Neuronal stem cell (in vitro differentiated cells): Measurements from ENCODE around the gene RIPOR2.

Experiments used
- DNase-seq: peaks from one replicate; pipeline ENCODE4 v3.0.0-alpha.2; 2013; ENCODE audit warnings: low spot score
- H2AFZ ChIP-seq: one replicate; pipeline ENCODE4 v1.6.1; 2013; ENCODE audit warnings: mild to moderate bottlenecking, low read length, inconsistent platforms
- H2AK5ac ChIP-seq: 2 replicates; pipeline ENCODE4 v1.6.1; 2013; ENCODE audit warnings: low read depth, mild to moderate bottlenecking, inconsistent platforms, low read length, moderate library complexity, mixed read lengths
- H2BK120ac ChIP-seq: 2 replicates; pipeline ENCODE4 v1.6.1; 2013; ENCODE audit warnings: low read depth, mild to moderate bottlenecking, inconsistent platforms, low read length, moderate library complexity, mixed read lengths
- H2BK12ac ChIP-seq: one replicate; pipeline ENCODE4 v1.6.1; 2013; ENCODE audit warnings: low read length, inconsistent platforms
- H2BK15ac ChIP-seq: 2 replicates; pipeline ENCODE4 v1.6.1; 2013; ENCODE audit warnings: mild to moderate bottlenecking, low read length, inconsistent platforms, mixed read lengths
- H2BK5ac ChIP-seq: one replicate; pipeline ENCODE4 v1.6.1; 2013; ENCODE audit warnings: inconsistent platforms, mild to moderate bottlenecking, low read length, moderate library complexity
- H3K14ac ChIP-seq: one replicate; pipeline ENCODE4 v1.6.1; 2013; ENCODE audit warnings: low read length, inconsistent platforms
- H3K18ac ChIP-seq: 2 replicates; pipeline ENCODE4 v1.6.1; 2013; ENCODE audit warnings: low read length, inconsistent platforms
- H3K23ac ChIP-seq: 2 replicates; pipeline ENCODE4 v1.6.1; 2013; ENCODE audit warnings: low read depth, mild to moderate bottlenecking, mixed read lengths, low read length, inconsistent platforms; ENCODE audit not compliant: poor library complexity
- H3K27ac ChIP-seq: replicated peaks from 3 replicates; pipeline ENCODE4 v1.5.1; 2013; ENCODE audit warnings: low read length, inconsistent platforms
- H3K27me3 ChIP-seq, 3 experiments: 2 replicates each; pipeline ENCODE4 v1.6.1; 2013; ENCODE audit warnings: low read length in 3 of 3, mild to moderate bottlenecking in 2 of 3, inconsistent platforms in 1 of 3, low read depth in 1 of 3, mixed read lengths in 1 of 3, moderate library complexity in 1 of 3; ENCODE audit not compliant: control insufficient read depth in 3 of 3, insufficient read depth in 3 of 3
- H3K36me3 ChIP-seq, 2 donors: replicated peaks in 1 of 2; 2 replicates each; pipeline ENCODE4 v1.6.1; 2013; ENCODE audit warnings: low read length in 2 of 2; ENCODE audit not compliant: control insufficient read depth in 2 of 2, insufficient read depth in 2 of 2
- H3K4ac ChIP-seq: 2 replicates; pipeline ENCODE4 v1.6.1; 2013; ENCODE audit warnings: inconsistent platforms, mild to moderate bottlenecking, low read length, moderate library complexity
- H3K4me1 ChIP-seq, 2 donors: 1 replicate in 1 of 2; 2 replicates in 1 of 2; pipeline ENCODE4 v1.6.1; 2013; ENCODE audit warnings: low read length in 2 of 2, low read depth in 1 of 2; ENCODE audit not compliant: control insufficient read depth in 2 of 2, insufficient read depth in 1 of 2
- H3K4me2 ChIP-seq: one replicate; pipeline ENCODE4 v1.6.1; 2013; ENCODE audit warnings: mild to moderate bottlenecking, low read length, inconsistent platforms; ENCODE audit not compliant: insufficient read depth, poor library complexity, severe bottlenecking
- H3K4me3 ChIP-seq, 2 donors: 2 replicates each; pipeline ENCODE4 v1.5.1; 2013; ENCODE audit warnings: low read length in 2 of 2, mild to moderate bottlenecking in 2 of 2, inconsistent platforms in 1 of 2, moderate library complexity in 1 of 2
- H3K79me1 ChIP-seq: one replicate; pipeline ENCODE4 v1.6.1; 2013; ENCODE audit warnings: low read depth, mild to moderate bottlenecking, inconsistent platforms, low read length, moderate library complexity
- H3K9ac ChIP-seq: one replicate; pipeline ENCODE4 v1.6.1; 2013; ENCODE audit warnings: mild to moderate bottlenecking, low read depth, low read length, inconsistent platforms; ENCODE audit not compliant: poor library complexity
- H3K9me3 ChIP-seq, 2 donors: replicated peaks in 1 of 2; 2 replicates each; pipeline versions ENCODE3 to v1.6.1; 2013; ENCODE audit warnings: low read length in 2 of 2, mild to moderate bottlenecking in 2 of 2, inconsistent platforms in 1 of 2, low read depth in 1 of 2, mixed read lengths in 1 of 2, moderate library complexity in 1 of 2; ENCODE audit not compliant: control insufficient read depth in 2 of 2, insufficient read depth in 1 of 2
- H4K8ac ChIP-seq: one replicate; pipeline ENCODE4 v1.6.1; 2013; ENCODE audit warnings: low read depth, mild to moderate bottlenecking, inconsistent platforms, low read length, moderate library complexity
- H4K91ac ChIP-seq: one replicate; pipeline ENCODE4 v1.6.1; 2013; ENCODE audit warnings: low read length, low read depth, mild to moderate bottlenecking, inconsistent platforms; ENCODE audit not compliant: poor library complexity
- WGBS, 2 donors: extraction: QIAGEN DNeasy Blood & Tissue Kit; methylation state at CpG; one replicate each; pipeline ENCODE4 v1.1.7; 2013; ENCODE audit warnings: missing lambda C conversion rate in 2 of 2, mixed read lengths in 1 of 2; ENCODE audit not compliant: insufficient read length in 2 of 2, insufficient replicate concordance in 1 of 2; ENCODE audit errors: extremely low coverage in 2 of 2; 5-methylcytosine and 5-hydroxymethylcytosine counted together

The RIPOR2 gene

DNA sequence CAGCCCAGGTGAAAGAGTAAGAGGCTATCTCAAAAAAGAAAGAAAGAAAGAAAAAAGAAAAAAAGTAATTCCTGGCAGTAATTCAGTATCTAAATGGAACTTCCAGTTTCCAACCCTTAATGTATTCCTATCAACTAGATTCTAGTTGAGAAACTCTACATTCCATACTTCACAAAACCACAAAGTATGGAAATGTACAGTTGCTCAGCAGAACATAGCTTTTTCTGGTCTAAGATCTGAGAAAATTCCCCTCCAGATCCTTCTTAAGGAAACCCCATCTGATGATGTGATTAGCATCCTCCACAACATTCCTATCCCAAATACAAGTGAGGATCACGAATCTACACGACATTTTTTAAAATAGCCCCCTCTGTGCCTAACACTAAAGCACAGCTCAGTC is 140.7 kb downstream of the RIPOR2 start:
- Histone ChIP-seq H3K79me1 (no peaks in the 10 kb centered on the region), H2AK5ac (no peak overlapping the region), H3K4me2 (no peak overlapping the region), H3K18ac (no peak overlapping the region), H2BK5ac (no peak overlapping the region), H3K4ac (no peak overlapping the region), H3K27me3 (no peaks in the 10 kb centered on the region), H3K4me1 (peaks cover 0 to 11% of the 10 kb centered on the region in 2 donors), H4K91ac (no peak overlapping the region), H3K36me3 (no peaks in the 10 kb centered on the region), H2BK120ac (no peak overlapping the region), H3K9ac (no peak overlapping the region), H3K14ac (no peak overlapping the region), H3K23ac (no peak overlapping the region), H3K27ac (no peak overlapping the region), H2AFZ (no peak overlapping the region), H4K8ac (no peak overlapping the region), H3K9me3 (no peaks in the 10 kb centered on the region), H2BK12ac (no peak overlapping the region), H2BK15ac (no peak overlapping the region), H3K4me3 (no peak overlapping the region)
- no peak for DNase-seq
- WGBS, 2 donors, result no CpG with 5 or more reads among the region's 2 CpGs

DNA sequence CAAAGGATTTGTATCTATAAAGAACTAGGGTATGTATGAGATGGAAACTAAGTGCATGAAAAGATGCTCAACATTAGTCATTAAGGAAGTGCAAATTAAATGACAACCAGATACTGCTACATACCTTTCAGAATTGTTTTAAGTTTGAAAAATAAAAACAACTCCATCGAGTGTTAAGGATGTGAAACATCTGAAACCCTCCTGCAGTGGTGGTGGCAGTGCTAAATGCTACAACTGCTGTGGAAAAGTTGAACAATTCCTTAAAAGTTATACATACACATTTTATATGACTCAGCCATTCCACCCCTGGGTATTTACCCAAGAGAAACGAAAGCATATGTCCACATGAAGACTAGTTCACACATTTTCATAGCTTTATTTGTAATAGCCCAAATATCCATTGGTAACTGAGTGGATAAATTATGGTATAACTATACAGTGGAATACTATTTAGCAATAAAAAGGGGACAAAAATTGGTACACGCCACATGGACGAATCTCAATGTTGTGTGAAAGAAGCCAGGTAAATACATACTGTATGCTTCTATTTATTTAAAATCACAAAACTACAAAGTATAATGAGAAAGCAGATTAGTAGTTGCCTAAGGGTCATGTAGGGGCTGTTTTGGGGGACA is 147.6 kb downstream of the RIPOR2 start:
- no peak overlapping the region for H3K27ac ChIP-seq

DNA sequence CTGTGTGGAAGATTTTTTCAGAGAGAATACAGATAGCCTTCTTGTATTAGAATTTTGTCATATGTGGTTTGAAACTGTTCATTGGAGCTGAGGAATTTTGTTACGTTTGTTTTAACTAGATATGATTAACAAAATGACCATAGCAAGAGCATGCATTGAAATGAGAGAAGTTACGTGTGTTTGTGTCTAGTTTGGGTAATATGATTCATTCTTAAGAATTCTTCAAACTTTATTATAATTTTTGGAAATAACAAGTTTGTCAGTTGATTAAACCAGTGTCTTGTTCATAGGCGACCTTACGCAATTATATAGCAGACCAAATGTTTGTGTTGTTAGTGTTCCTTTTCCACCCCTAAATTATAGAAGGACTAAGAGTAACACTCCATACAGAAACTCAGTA is 155.6 kb downstream of the RIPOR2 start:
- H3K23ac ChIP-seq, result no peak overlapping the region
- peaks cover 9 to 92% of the 10 kb centered on the region in 2 donors for H3K36me3 ChIP-seq
- H2BK5ac ChIP-seq, result no peak overlapping the region
- no peak overlapping the region for H4K91ac ChIP-seq
- DNase-seq, result no peak
- peaks cover 6% of the 10 kb centered on the region in 2 donors for H3K4me1 ChIP-seq
- no peak overlapping the region for H3K14ac ChIP-seq
- H3K4me3 ChIP-seq, result no peak overlapping the region
- H3K18ac ChIP-seq, result no peak overlapping the region
- no peak overlapping the region for H4K8ac ChIP-seq
- no peaks in the 10 kb centered on the region for H3K27me3 ChIP-seq
- no peak overlapping the region for H2BK15ac ChIP-seq
- no peaks in the 10 kb centered on the region for H3K9me3 ChIP-seq
- no CpG with 5 or more reads among the region's 4 CpGs for WGBS, 2 donors
- no peak overlapping the region for H2AFZ ChIP-seq
- H2BK120ac ChIP-seq, result no peak overlapping the region
- H3K4me2 ChIP-seq, result no peak overlapping the region
- H3K27ac ChIP-seq, result no peak overlapping the region
- H2AK5ac ChIP-seq, result no peak overlapping the region
- H3K9ac ChIP-seq, result no peak overlapping the region
- no peaks in the 10 kb centered on the region for H3K79me1 ChIP-seq
- no peak overlapping the region for H2BK12ac ChIP-seq
- no peak overlapping the region for H3K4ac ChIP-seq

More for the DNA sequence above, 147.6 kb downstream of the RIPOR2 start:
- Histone ChIP-seq H3K9ac (no peak overlapping the region), H3K14ac (no peak overlapping the region), H3K79me1 (no peaks in the 10 kb centered on the region), H3K4me2 (no peak overlapping the region), H4K91ac (no peak overlapping the region), H3K23ac (no peak overlapping the region), H3K4me3 (no peak overlapping the region), H3K4ac (no peak overlapping the region), H3K36me3 (peaks cover 8 to 56% of the 10 kb centered on the region in 2 donors), H2AFZ (no peak overlapping the region), H2BK12ac (no peak overlapping the region), H2BK120ac (no peak overlapping the region), H3K4me1 (no peaks in the 10 kb centered on the region), H2AK5ac (no peak overlapping the region), H3K9me3 (peaks cover 0 to 13% of the 10 kb centered on the region in 2 donors), H3K27me3 (no peaks in the 10 kb centered on the region), H2BK5ac (no peak overlapping the region), H2BK15ac (no peak overlapping the region), H4K8ac (no peak overlapping the region), H3K18ac (no peak overlapping the region)
- DNase-seq, result no peak
- no CpG with 5 or more reads among the region's 4 CpGs for WGBS, 2 donors

DNA sequence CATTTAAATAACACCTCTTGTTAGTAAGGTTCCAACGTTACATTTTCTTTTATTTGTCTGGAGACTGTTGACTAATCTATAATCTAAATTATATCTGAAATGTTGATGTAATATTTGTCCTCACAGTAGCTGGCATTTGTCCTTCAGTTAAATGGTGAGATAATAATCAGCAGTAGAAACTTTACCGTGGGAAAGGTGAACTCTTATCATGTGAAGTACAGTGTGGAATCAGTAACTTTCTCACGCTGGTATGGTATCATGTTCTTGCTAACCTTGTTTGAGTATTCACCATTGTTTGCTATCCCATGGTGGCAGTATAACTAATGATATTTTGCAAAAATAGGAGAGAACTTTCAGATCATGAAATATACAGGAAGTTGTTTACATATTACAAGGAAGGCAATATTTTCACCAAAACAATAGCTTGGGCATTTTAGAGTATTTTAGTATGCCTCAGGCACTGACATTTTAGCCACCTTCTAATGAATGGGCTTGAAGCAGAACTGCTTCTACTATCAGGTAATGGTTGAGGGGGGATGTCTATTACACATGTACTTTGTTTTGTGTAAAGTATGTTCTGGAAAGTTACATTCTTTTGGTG is 156.2 kb downstream of the RIPOR2 start:
- no peaks in the 10 kb centered on the region for H3K79me1 ChIP-seq
- H2BK15ac ChIP-seq, result no peak overlapping the region
- H3K4me2 ChIP-seq, result no peak overlapping the region
- no peak overlapping the region for H3K18ac ChIP-seq
- H2BK120ac ChIP-seq, result no peak overlapping the region
- no peak overlapping the region for H3K4ac ChIP-seq
- WGBS, 2 donors, result no CpG with 5 or more reads among the region's 3 CpGs
- H3K23ac ChIP-seq, result no peak overlapping the region
- no peaks in the 10 kb centered on the region for H3K9me3 ChIP-seq
- peaks cover 6% of the 10 kb centered on the region in 2 donors for H3K4me1 ChIP-seq
- no peak overlapping the region for H3K14ac ChIP-seq
- H2AK5ac ChIP-seq, result no peak overlapping the region
- H3K4me3 ChIP-seq, result no peak overlapping the region
- H4K91ac ChIP-seq, result no peak overlapping the region
- no peaks in the 10 kb centered on the region for H3K27me3 ChIP-seq
- no peak for DNase-seq
- H2BK12ac ChIP-seq, result no peak overlapping the region
- no peak overlapping the region for H4K8ac ChIP-seq
- H3K36me3 ChIP-seq, result peaks cover 8 to 85% of the 10 kb centered on the region in 2 donors
- no peak overlapping the region for H3K9ac ChIP-seq
- H2AFZ ChIP-seq, result no peak overlapping the region
- no peak overlapping the region for H3K27ac ChIP-seq
- H2BK5ac ChIP-seq, result no peak overlapping the region
